Mesothelial cell of epicardium (in vitro differentiated cells): Measurements from ENCODE around the gene CASTOR1. TPM values are rescaled to one million over a fixed set of nuclear protein-coding genes. Genes with fewer than 3 reads are reported as not detected.

Experiments
- DNase-seq, 2 experiments: peaks; one replicate each; pipeline ENCODE4 v3.0.0; 2021; ENCODE audit warnings: low spot score in 2 of 2; ENCODE audit not compliant: unreplicated experiment in 2 of 2
- H3K27ac Mint-ChIP-seq: 2 replicates; pipeline ENCODE4 v1.8.0; 2021; ENCODE audit warnings: mixed read lengths
- H3K27me3 Mint-ChIP-seq: 2 replicates; pipeline ENCODE4 v1.8.0; 2021; ENCODE audit warnings: low read depth, mixed read lengths
- H3K36me3 Mint-ChIP-seq: 2 replicates; pipeline ENCODE4 v1.8.0; 2021; ENCODE audit warnings: mixed read lengths
- H3K4me1 Mint-ChIP-seq: 2 replicates; pipeline ENCODE4 v1.8.0; 2021; ENCODE audit warnings: mixed read lengths
- H3K4me3 Mint-ChIP-seq: 2 replicates; pipeline ENCODE4 v1.8.0; 2021; ENCODE audit warnings: mild to moderate bottlenecking, moderate library complexity, mixed read lengths
- H3K9me3 Mint-ChIP-seq: 2 replicates; pipeline ENCODE4 v1.8.0; 2021; ENCODE audit warnings: mixed read lengths
- total RNA-seq: library from RNA; stranded (reverse); gene quantifications from 3 replicates; pipeline ENCODE4 v1.2.1, GENCODE V29; 2021
- TF ChIP-seq, protein P1 (sequence below): fragments of 200-600 bp; sonication (generic); IDR thresholded peaks from one replicate; pipeline ENCODE4 v1.5.0; 2021; ENCODE audit warnings: antibody characterized with exemption; ENCODE audit not compliant: unreplicated experiment

CASTOR1 gene
- total RNA-seq, 1 donor from 2014 or later, result 13.5 TPM

DNA sequence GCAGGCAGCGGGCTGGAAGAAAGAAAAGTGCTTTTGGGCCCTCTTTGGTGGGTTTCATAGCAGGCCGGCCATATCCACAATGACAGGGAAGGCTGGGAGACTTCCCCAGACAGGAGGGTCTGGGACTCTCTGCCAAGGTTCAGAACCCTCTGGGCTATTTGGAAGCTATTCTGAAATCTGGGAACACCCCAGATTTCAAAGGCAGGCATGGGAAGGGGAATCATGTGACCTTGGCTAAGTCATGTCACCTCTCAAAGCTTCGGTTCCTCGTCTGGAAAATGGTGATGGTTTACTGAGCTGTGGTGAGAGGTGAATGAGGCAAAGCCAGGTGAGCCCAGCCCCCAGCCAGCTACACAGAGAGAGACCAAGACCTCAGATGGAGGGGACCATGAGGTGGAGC, 4.6 kb downstream of the CASTOR1 start:
- Mint-ChIP-seq H3K4me1 (peaks cover 6% of the 10 kb centered on the region), H3K27me3 (no peaks in the 10 kb centered on the region), H3K27ac (no peak overlapping the region), H3K4me3 (no peak overlapping the region), H3K36me3 (peaks cover 3% of the 10 kb centered on the region), H3K9me3 (no peaks in the 10 kb centered on the region)
- DNase-seq, result no peak
- TF ChIP-seq, protein P1, sequence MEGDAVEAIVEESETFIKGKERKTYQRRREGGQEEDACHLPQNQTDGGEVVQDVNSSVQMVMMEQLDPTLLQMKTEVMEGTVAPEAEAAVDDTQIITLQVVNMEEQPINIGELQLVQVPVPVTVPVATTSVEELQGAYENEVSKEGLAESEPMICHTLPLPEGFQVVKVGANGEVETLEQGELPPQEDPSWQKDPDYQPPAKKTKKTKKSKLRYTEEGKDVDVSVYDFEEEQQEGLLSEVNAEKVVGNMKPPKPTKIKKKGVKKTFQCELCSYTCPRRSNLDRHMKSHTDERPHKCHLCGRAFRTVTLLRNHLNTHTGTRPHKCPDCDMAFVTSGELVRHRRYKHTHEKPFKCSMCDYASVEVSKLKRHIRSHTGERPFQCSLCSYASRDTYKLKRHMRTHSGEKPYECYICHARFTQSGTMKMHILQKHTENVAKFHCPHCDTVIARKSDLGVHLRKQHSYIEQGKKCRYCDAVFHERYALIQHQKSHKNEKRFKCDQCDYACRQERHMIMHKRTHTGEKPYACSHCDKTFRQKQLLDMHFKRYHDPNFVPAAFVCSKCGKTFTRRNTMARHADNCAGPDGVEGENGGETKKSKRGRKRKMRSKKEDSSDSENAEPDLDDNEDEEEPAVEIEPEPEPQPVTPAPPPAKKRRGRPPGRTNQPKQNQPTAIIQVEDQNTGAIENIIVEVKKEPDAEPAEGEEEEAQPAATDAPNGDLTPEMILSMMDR, result no peak

DNA sequence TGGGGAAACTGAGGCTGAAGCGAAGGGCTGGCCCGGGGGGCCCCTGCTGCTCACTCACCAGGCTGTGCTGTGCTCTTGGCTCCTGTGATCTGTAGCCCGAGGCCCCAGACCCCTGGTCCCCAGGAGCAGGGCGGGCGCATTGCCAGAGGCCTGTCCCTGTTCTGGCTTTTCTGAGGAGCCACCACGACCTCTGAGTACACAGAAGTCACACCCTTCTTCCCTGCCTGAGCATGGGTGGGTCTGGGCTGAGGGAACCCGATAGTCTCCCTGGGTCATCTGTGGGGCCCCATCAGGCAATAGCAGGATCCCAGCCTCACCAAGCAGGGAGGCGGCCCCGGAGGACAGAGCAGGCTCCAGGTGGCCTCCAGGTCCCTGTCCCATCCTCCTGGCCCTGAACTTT, 5.1 kb downstream of the CASTOR1 start:
- H3K27ac Mint-ChIP-seq, result no peak overlapping the region
- H3K4me1 Mint-ChIP-seq, result peaks cover 5% of the 10 kb centered on the region
- peaks cover 3% of the 10 kb centered on the region for H3K36me3 Mint-ChIP-seq
- no peaks in the 10 kb centered on the region for H3K9me3 Mint-ChIP-seq
- TF ChIP-seq, protein P1, result no peak
- DNase-seq, result no peak
- H3K4me3 Mint-ChIP-seq, result no peak overlapping the region
- H3K27me3 Mint-ChIP-seq, result no peaks in the 10 kb centered on the region

DNA sequence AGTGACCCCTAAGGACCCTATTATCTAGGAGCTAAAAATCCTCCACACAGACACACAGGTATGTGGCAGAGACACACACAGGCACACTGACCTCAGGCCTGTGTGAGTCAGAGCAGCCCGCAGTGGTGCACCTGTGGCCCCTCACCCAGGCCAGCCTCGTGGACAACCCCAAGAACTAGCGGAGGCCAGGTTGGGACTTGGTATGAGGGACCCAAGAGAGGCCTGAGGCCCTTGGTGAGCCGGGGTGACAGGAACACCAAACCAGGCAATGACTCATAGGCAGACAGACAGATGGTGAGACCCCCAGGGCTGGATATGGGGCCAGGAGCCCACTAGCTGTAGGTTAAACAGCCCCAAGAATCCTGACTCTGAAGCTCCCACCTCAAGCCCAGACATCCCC, 6.0 kb downstream of the CASTOR1 start:
- TF ChIP-seq, protein P1, result no peak
- no peak for DNase-seq
- H3K36me3 Mint-ChIP-seq, result peaks cover 3% of the 10 kb centered on the region
- no peaks in the 10 kb centered on the region for H3K9me3 Mint-ChIP-seq
- H3K4me1 Mint-ChIP-seq, result peaks cover 4% of the 10 kb centered on the region
- H3K27me3 Mint-ChIP-seq, result no peaks in the 10 kb centered on the region
- no peak overlapping the region for H3K27ac Mint-ChIP-seq
- no peak overlapping the region for H3K4me3 Mint-ChIP-seq

DNA sequence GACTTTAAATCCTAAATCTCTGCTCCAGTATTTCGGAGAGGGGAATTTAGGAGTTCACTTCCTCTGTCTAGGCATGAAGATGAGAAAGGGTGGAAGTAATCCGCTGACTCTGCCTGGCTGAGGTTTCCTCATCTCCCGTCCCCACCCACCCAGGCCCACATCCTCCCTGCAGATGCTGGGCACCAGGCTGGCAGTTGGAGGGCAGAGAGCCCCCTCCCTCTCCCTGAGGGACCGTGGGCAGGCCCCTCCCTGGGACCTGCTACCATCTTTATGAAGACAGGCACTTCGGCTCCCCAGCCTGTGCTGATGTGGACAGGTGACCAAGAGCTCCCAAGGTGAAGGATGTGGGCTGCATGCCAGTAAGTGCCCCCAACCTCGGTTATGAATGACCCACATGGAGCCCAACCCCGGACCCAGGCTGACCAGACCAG, 6.7 kb downstream of the CASTOR1 start:
- no peak overlapping the region for H3K4me3 Mint-ChIP-seq
- H3K27ac Mint-ChIP-seq, result no peak overlapping the region
- H3K9me3 Mint-ChIP-seq, result no peaks in the 10 kb centered on the region
- no peak for DNase-seq
- TF ChIP-seq, protein P1, result no peak
- peaks cover 3% of the 10 kb centered on the region for H3K36me3 Mint-ChIP-seq
- peaks cover 8% of the 10 kb centered on the region for H3K4me1 Mint-ChIP-seq
- no peaks in the 10 kb centered on the region for H3K27me3 Mint-ChIP-seq

DNA sequence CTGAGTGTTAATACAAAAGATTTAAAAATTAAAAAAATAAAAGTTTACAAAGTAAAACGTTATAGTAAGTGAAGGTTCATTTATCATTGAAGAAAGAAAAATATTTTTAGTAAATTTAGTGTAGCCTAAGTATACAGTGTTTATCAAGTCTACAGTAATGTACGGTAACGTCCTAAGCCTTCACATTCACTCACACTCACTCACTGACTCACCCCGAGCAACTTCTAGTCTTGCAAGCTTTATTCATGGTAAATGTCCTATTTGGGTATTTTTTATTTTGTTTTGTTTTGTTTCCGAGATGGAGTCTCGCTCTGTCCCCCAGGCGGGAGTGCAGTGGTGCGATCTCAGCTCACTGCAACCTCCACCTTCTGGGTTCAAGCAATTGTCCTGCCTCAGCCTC, 8.8 kb downstream of the CASTOR1 start:
- Mint-ChIP-seq H3K9me3 (no peaks in the 10 kb centered on the region), H3K36me3 (peaks cover 3% of the 10 kb centered on the region), H3K4me1 (peaks cover 9% of the 10 kb centered on the region), H3K27ac (no peak overlapping the region), H3K27me3 (no peaks in the 10 kb centered on the region), H3K4me3 (no peak overlapping the region)
- TF ChIP-seq, protein P1, result no peak
- DNase-seq, result no peak

DNA sequence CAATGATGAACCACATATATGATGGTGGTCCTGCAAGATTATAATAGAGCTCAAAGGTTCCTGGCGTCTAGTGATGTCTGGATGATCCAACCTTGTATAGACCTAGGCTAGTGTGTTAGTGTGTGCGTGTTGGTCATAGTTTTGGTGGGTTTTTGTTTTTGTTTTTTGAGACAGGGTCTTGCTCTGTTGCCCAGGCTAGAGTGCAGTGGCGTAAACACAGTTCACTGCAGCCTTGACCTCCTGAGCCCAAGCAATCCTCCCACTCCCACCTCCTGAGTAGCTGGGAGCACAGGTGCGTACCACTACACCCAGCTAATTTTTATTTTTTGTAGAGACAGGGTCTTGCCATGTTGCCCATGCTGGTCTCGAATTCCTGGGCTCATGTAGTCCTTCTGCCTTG, 9.4 kb downstream of the CASTOR1 start:
- no peak for DNase-seq
- Mint-ChIP-seq H3K4me1 (peaks cover 9% of the 10 kb centered on the region), H3K9me3 (no peaks in the 10 kb centered on the region), H3K4me3 (no peak overlapping the region), H3K27me3 (no peaks in the 10 kb centered on the region), H3K36me3 (peaks cover 2% of the 10 kb centered on the region), H3K27ac (no peak overlapping the region)
- TF ChIP-seq, protein P1, result no peak
